G401 (cell line): ENCODE data around the gene C22orf31. TPM values are rescaled to one million over a fixed set of nuclear protein-coding genes. Genes with fewer than 3 reads are reported as not detected.

Source experiments
- DNase-seq: peaks from one replicate; pipeline ENCODE4 v3.0.0-alpha.2; 2015; ENCODE audit warnings: low spot score
- in situ Hi-C: cut with HindIII; loops from 2 replicates; pipeline ENCODE4 v1.10.0; 2016; ENCODE audit warnings: low sequenced_read_pairs, mixed read lengths
- total RNA-seq: library from RNA; depleted of rRNA; stranded (reverse); fragments of >200 nt; shearing (Covaris generic); gene quantifications from 2 replicates; pipeline ENCODE4 v1.2.3, GENCODE V29; 2014; rRNA removed

The C22orf31 gene
- not detected in 2 replicates for total RNA-seq

- DNase-seq = no peak
- in situ Hi-C loops = no loop called here
Measured at GRCh38 chr22:29061773-29062172, at the start of gene C22orf31. Gene C22orf31 (minus strand): TSS chr22:29061831. CDS start chr22:29061792, 39 bp downstream.

- in situ Hi-C loops = no loop called here
- DNase-seq = no peak
Measured at GRCh38 chr22:29110946-29111345, 49.3 kb upstream of the C22orf31 start.

- in situ Hi-C loops = no loop called here
- DNase-seq = no peak
Measured at GRCh38 chr22:29109822-29110221, 48.2 kb upstream of the C22orf31 start.

GRCh38 chr22:29108137-29108536 is 46.5 kb upstream of the C22orf31 start:
- in situ Hi-C loops = no loop called here

GRCh38 chr22:29106839-29107238 is 45.2 kb upstream of the C22orf31 start:
- in situ Hi-C loops = no loop called here
- no peak for DNase-seq

More at GRCh38 chr22:29108137-29108536, 46.5 kb upstream of the C22orf31 start:
- no peak for DNase-seq

- in situ Hi-C loops = no loop called here
- no peak for DNase-seq
Measured at GRCh38 chr22:29105468-29105867, 43.8 kb upstream of the C22orf31 start.

- in situ Hi-C loops = no loop called here
- no peak for DNase-seq
Measured at GRCh38 chr22:29103121-29103520, 41.5 kb upstream of the C22orf31 start.

GRCh38 chr22:29102300-29102699 is 40.7 kb upstream of the C22orf31 start:
- in situ Hi-C loops = no loop called here
- no peak for DNase-seq

- in situ Hi-C loops = no loop called here
- DNase-seq = peak; percentile 82
Measured at GRCh38 chr22:29098296-29098695, 36.7 kb upstream of the C22orf31 start.

GRCh38 chr22:29096736-29097669 is 35.4 kb upstream of the C22orf31 start:
- DNase-seq = no peak
- in situ Hi-C loops = no loop called here

GRCh38 chr22:29095459-29095858 is 33.8 kb upstream of the C22orf31 start:
- in situ Hi-C loops = no loop called here

GRCh38 chr22:29093501-29094300 is 32.1 kb upstream of the C22orf31 start:
- DNase-seq = no peak
- in situ Hi-C loops = no loop called here

More at GRCh38 chr22:29095459-29095858, 33.8 kb upstream of the C22orf31 start:
- no peak for DNase-seq

GRCh38 chr22:29093030-29093429 is 31.4 kb upstream of the C22orf31 start:
- DNase-seq = no peak
- in situ Hi-C loops = no loop called here

- in situ Hi-C loops = no loop called here
Measured at GRCh38 chr22:29092243-29092642, 30.6 kb upstream of the C22orf31 start.

GRCh38 chr22:29090039-29090438 is 28.4 kb upstream of the C22orf31 start:
- in situ Hi-C loops = no loop called here
- DNase-seq = no peak

More at GRCh38 chr22:29092243-29092642, 30.6 kb upstream of the C22orf31 start:
- DNase-seq = no peak

GRCh38 chr22:29089507-29089906 is 27.9 kb upstream of the C22orf31 start:
- in situ Hi-C loops = no loop called here
- no peak for DNase-seq

GRCh38 chr22:29088809-29089208 is 27.2 kb upstream of the C22orf31 start:
- no peak for DNase-seq
- in situ Hi-C loops = no loop called here

- in situ Hi-C loops = no loop called here
- no peak for DNase-seq
Measured at GRCh38 chr22:29087012-29087411, 25.4 kb upstream of the C22orf31 start.

- DNase-seq = no peak
- in situ Hi-C loops = no loop called here
Measured at GRCh38 chr22:29083933-29084591, 22.4 kb upstream of the C22orf31 start.
